Sigmoid colon (tissue), 4 donors: ENCODE results near the gene NUDT6.

Experiments used
- POLR2A ChIP-seq, 2 donors: fragments of 450-650 bp; IDR thresholded peaks; one replicate each; pipeline ENCODE4 v1.6.1; 2016; ENCODE audit warnings: antibody characterized with exemption in 2 of 2, mild to moderate bottlenecking in 2 of 2, moderate library complexity in 2 of 2
- POLR2AphosphoS5 ChIP-seq, 4 donors: sonication (generic); formaldehyde crosslinking; IDR thresholded peaks; one replicate each; pipeline ENCODE4 v1.6.1; 2017; ENCODE audit warnings: antibody characterized with exemption in 4 of 4
- TF ChIP-seq, protein P1 (sequence below), 4 experiments: fragments of 450-650 bp in 3 of 4; fragments of 200-600 bp in 1 of 4; IDR thresholded peaks; one replicate each; pipeline ENCODE4 v1.5.1; 2016 to 2019; ENCODE audit warnings: antibody characterized with exemption in 4 of 4, mild to moderate bottlenecking in 3 of 4, moderate library complexity in 2 of 4

DNA sequence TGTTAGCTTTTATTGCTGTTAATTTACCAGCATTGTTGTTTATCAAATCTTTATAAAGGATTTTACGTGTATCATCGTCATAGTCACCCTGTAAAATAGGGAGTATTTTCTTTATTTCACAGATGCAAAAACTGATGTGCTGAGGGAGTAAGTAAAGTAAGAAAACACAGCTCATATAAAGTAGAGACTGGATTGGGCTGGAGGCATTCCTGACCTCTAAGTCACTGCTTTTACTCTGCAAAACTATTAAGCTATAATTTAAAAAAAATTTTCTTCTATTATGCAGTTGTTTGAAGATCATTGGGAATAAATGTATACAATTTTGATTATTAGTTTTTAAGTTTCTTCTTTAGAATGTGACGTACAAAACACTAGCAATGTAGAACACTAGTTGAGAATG, 45.9 kb downstream of the NUDT6 start:
- TF ChIP-seq, protein P1, sequence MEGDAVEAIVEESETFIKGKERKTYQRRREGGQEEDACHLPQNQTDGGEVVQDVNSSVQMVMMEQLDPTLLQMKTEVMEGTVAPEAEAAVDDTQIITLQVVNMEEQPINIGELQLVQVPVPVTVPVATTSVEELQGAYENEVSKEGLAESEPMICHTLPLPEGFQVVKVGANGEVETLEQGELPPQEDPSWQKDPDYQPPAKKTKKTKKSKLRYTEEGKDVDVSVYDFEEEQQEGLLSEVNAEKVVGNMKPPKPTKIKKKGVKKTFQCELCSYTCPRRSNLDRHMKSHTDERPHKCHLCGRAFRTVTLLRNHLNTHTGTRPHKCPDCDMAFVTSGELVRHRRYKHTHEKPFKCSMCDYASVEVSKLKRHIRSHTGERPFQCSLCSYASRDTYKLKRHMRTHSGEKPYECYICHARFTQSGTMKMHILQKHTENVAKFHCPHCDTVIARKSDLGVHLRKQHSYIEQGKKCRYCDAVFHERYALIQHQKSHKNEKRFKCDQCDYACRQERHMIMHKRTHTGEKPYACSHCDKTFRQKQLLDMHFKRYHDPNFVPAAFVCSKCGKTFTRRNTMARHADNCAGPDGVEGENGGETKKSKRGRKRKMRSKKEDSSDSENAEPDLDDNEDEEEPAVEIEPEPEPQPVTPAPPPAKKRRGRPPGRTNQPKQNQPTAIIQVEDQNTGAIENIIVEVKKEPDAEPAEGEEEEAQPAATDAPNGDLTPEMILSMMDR (IDR thresholded peaks at IDR 0.05), result no peak
- TF ChIP-seq POLR2A (IDR thresholded peaks at IDR 0.05) (no peak), POLR2AphosphoS5 (IDR thresholded peaks at IDR 0.05) (no peak)
